HG03045 (cell line): ENCODE measurements around the gene RPP30.
A peak's percentile ranks its signal among the peaks of the same experiment; 100 is the strongest.
"Not testable (repeated sequence)": the region's sequence is repeated elsewhere in the genome, so short reads cannot be mapped to it uniquely, and the experiment has no call there.

Experiments used
- ATAC-seq: cut with Tn5 transposase; IDR thresholded peaks from one replicate; pipeline ENCODE4 v1.9.1; 2021; ENCODE audit warnings: mild to moderate bottlenecking, moderate library complexity; ENCODE audit not compliant: unreplicated experiment

The RPP30 gene

DNA sequence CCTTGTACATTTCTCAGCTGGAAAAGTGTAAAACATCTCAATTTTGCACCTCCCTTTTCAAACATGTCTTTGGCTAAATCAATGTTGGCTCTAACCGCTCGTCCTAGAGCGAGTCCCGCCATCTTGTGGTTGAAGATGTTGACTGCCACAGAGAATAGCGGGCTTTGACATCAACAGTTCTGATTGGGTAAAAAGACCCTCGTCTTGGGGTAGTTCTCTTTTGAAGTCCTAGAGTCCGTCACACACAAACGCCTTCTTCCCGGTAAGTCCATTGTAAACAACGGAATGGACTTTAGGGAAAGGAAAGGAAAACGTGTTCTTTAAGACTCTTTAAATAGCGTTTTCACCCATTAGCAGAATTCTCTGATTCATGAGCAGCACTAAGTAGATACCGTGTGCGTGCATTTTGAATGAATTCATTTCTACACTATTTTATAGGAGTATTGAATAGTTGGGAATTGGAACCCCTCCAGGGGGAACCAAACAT, 452 bp upstream of the RPP30 start:
- peak; percentile 59 for ATAC-seq

DNA sequence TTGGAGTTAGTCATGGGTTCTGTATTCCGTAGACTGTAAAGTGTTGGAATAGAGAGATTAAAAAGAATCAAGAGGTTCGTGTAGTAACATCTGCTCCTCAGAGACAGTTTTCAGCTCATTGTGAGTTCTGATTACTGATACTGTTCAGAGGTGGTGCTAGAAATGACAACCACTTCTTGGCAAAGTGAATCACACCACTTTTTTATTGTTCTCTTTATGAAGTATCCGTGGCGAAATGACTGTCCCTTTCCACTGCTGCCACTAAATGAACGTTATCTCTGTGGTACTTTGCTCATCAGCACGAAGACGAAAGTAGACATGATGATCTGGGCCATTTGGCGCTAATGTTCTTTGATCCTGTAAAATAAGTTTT, 860 bp downstream of the RPP30 start:
- peak; percentile 1 for ATAC-seq

DNA sequence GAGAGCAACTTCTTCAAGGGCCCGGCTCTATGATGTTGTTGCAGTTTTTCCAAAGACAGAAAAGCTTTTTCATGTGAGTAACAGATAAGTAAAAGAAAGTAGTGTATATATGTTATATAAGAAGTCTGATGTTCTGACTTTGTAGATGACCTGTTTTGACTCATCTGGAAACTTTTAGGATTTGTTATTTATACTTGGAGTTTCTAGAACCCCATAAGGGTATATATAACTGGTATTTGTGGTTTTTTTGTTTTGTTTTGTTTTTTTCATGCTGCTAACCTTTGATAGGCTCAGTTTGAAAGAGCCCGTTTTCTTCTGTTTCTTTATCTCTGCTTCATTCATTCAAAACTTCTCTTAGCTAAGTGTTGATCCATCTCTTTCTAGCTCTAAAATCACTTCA, 7.3 kb downstream of the RPP30 start:
- no peak for ATAC-seq

DNA sequence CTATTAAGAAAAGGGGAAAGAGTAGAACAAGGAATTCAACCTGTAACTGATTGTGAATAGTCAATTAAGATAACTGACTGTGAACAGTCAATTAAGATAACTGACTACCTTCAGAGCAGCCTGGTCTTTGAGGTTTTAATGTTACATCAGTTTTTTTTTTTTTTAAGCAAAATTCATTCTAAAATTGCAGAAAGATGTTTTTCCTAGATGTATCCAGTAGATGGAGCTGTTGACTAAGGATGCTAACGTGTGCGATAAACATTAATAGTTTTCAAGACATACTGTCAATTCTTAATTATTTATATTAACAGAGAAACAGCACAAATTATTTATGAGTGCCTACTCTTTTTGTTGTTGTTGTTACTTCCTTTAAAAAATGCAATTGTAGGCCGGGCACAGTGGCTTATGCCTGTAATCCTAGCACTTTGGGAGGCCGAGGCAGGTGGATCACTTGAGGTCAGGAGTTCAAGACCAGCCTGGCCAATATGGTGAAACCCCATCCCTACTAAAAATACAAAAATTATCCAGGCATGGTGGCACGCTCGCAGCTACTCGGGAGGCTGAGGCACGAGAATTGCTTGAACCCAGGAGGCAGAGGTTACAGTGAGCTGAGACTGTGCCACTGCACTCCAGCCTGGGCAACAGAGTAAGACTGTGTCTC, 8.4 kb downstream of the RPP30 start:
- not testable (repeated sequence) for ATAC-seq

DNA sequence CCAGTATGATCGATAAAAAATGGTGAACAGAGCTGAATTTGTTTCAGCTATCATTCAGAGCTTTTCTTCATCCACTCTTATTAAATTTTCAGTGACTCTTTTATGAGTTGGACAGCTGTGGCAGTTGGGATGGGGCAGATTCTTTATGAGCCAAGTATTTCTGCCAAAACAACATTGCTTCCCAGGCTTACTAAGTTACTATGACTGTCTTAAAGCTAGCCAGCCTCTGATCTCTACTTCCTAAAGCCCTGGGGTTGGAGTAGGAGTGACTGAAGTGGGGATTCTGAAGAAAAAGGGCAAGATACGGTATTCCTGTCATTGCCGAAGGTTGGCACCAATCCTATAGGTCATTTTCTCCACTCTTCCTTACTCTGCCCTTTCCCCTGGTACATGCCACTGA, 12.7 kb downstream of the RPP30 start:
- ATAC-seq = no peak

DNA sequence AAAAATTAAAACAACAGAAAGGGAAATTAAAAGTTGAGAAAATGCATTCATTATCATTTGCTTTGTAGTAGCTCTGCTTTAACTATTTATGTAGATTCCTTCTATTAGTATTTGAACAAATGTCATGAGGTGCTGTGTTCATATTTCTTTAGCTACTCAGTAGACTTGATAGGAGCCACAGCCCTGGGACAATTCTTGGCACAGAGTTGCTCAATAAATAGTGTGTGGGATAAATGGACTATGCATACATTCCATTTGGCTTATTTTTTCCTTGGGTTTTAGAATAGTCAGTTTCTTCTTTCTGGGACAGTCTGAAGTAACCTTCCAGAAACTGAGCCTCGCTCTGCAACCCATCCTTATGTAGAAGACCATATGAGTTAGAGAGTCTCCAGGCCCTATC, 13.4 kb downstream of the RPP30 start:
- ATAC-seq = no peak

DNA sequence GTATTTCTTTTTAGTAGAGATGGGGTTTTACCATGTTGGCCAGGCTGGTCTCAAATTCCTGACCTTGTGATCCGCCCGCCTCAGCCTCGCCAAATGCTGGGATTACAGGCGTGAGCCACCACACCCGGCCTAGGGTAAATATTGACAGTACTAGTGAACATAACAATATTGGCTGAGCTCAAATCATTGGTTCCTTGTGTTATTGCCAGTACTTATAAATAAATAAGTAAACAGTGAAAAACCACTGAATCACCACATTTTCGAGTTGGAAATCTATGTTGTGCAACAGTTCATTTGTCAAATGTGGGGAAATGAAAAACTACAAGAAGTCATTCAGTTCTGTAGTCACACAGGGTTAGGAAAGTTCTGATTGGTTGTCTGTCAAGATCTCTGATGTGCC, 15.8 kb downstream of the RPP30 start:
- no peak for ATAC-seq

DNA sequence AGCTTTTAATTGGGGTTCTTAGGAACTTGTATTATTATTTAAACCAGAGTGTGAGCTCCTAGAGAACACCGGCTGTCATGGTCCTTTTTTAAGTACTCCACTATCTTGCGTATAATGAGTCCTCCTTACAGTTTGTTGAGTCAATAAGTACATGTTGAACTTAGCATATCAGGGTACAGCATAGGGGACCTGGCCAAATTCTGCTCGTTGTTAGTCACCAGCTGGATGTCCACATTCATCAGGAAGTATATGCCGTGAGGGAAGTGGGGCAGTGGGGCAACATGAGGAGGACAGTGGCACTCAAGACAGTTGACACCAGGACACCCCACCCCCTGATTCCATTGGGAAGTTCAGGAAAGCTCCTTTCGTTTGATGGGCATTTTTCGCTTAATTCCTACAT, 16.6 kb downstream of the RPP30 start:
- no peak for ATAC-seq

DNA sequence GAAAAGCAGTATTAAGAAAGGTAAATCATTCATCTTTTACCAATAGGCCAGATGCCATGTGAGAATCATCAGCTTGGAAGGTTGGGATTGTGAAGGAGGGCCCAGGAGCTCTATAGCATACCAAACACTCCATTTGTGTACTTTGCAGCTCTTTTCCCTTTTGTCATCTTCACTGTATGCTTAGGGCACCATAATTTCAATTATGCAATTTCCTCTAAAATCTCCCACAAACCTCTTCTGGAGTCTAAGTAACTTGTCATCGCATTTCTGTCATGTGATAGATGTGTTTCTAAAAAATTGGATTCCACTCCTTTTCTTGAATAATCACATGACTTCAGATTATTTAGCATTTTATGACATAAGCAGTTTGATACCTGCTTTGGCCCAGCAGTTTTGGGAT, 17.9 kb downstream of the RPP30 start:
- ATAC-seq = no peak

DNA sequence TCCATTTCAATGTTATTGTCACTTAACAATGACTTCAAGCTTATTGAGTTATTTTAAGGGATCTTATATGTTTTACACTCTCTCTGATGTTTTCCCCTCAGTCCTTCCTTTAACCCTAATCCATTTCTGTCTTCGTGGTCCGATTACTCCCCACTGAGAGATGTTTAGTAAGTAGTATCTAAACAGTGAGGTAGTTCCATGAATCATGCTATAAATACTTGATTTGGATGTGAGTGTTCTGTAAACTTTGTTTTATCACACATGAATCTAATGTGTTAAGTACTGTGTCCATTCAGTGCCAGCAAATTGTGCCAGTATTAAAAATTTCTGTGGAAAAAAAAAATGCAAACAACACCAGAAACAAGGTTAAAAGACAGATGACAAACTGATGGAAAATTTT, 18.6 kb downstream of the RPP30 start:
- no peak for ATAC-seq

DNA sequence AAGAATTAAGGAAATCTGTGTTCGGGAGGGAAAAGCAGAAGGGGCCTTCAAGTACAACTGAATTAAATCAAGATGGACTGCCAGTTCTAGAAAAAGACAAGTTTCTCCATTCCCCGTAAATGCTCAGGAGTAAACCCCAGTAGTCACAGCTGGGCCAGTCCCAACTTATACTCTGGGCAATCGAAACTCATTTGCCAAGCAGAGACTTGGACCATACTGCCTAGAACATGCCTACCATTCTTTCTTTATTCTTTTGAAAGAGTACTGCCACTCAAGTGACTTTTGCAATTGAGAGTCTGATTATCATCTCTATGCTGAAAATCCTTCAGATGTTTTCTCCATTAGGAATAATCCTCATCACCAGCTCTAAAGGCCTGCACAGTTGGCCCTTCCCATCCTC, 21.4 kb downstream of the RPP30 start:
- no peak for ATAC-seq

DNA sequence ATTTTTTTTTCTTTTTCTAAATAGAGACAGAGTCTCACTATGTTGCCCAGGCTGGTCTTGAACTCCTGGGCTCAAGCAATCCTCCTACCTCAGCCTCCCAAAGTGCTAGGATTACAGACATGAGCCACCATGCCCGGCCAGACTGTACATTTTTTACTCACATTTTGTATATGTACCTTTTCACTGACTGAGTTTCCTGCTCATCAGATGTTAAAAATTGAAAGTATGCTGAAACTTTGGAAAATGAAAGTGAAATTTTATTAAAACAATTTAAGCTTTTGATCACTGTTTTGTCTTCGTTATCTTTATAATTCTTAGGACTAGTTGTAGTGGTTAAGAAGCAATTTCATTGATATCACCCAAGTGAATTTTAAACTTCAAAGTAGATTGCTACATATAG, 25.1 kb downstream of the RPP30 start:
- not testable (repeated sequence) for ATAC-seq

DNA sequence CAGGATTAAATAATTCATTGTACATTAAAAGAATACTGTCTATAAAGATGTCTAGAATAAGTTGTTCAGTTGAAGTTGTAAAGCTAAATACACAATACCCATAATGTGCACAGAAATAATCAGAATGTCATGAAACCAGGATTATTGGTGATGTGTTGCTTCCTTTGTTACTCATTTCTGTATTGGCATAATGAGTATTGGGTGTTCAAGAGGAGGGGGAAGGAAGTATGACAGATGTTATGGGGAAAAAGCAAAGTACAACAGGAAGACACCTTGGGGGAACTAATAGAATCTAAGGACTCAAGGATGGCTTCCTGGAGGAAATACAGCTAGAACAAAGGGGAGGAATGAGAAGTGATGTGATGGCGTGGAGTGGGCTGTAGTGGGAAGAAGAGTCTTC, 34.2 kb downstream of the RPP30 start:
- no peak for ATAC-seq

DNA sequence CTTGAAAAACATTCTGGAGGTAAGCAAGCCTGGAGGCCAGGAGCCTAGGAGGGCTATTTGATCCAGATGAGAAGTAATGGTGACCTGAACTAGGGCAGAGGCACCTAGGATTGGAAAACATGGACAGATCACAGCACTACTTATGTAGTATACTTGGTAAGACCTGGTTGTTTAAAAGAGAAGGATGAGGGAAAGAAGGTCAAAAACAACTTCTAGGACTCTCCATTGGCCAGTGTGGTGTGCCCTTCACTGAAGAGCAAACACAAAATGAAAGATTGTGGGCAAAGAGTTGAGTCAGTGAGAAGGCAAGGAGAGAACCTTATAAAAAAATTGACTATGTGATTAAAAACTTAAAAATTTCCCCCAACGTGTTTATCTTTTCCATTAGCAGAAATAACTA, 34.8 kb downstream of the RPP30 start:
- no peak for ATAC-seq

DNA sequence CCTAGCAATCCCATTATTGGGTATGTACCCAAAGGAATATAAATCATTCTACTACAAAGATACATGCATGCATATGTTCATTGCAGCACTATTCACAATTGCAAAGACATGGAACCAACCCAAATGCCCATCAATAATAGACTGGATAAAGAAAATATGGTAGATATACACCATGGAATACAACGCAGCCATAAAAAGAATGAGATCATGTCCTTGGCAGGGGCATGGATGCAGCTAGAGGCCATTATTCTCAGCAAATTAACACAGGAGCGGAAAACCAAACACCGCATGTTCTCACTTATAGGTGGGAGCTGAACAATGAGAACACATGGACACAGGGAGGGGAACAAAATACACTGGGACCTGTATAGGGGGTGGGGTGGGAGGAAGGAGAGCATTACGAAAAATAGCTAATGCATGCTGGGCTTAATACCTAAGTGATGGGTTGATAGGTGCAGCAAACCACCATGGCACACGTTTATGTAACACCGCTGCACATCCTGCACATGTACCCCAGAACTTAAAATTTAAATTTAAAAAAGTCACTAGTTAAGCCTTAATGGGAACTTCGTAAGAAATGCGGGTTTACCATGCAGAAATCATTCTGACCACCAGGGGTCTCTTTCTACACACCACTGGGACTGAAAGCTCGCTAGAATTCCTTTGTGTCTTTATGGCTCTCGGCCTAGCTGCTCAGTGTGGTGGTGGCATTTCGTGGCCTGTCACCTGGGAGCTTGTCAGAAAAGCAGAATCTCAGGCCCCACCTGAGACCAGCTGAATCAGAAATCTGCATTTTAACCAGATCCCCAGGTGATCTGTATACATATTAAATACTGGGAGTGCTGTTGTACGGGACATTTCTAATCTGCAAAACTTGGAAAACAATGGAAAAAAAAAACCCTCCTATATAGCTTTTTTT, 39.6 kb downstream of the RPP30 start:
- ATAC-seq = peak; percentile 73

DNA sequence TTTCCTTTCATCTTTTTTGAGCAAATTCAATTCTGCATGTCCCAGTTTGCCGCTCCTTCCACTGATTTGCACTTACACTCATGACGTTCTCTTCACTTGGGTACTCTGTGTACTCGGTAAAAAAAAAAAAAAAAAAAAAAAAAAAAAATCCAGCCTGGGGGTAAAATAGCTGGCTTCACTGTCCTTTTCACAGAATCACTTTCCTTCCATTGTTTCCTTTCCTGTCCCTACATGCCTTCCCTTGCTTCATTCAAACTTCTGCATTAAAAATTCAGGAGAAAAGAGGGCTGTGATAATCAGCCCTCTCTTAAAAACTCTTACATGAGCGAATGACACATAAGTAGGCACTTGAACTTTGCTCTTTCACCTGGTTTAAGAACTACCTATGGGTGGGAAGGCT, 40.4 kb downstream of the RPP30 start:
- no peak for ATAC-seq

DNA sequence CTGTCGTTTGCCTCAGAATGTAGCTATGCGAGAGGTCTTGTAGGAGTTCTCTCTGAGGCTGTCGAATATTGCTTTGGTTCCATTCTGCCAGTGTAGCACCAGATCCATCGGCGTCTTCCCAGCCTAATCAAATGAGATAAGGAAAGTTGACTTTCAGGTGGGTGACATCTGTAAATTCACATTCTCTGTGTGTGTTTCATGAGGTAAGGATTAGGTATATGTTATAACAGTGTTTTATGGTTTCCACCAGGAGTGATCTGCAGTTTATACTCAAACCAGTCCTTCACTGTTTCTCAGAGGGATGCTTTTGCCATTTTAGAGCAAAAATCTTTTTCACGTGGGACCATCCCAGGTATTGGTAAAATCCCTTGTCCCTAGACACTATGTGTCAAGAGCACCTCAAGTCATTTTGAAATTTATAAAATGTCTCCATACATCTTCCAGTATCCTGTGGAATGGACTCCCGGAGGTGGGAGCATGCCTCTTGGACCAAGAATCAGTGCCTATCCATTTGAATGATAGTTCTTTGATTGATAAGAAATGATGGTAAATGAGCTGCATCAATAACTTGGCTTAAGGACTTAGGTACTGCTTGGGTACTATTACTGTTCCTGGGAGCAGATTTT, 41.2 kb downstream of the RPP30 start:
- no peak for ATAC-seq

DNA sequence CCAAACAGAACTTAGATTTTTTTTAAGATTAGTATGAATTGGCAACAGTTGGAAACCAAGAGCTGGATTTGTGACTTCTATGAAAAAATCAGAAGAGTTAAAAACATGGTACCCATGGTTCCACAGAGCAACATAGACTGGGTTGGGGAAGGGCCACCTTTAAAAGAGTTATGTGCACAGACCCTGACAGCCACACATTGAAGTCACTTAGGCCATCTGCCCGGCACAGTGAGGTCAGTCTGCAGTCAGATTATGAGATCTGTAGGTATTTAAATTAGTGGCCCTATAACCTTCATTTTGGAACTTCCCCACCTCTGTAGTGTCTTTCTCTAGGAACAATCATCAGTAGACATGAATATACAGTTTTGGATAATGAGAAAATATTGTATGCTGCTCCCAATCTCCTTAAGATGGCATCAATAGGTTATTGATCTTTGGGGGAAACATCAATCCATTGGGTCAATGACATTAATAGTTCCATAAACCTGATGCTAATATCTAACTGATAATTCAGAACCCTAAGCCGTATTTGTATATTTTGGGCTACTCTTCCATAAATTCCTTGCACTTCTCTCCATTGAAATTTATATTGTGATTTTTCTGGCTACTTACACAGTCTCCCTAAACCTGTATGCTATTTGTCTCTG, 42.1 kb downstream of the RPP30 start:
- ATAC-seq = no peak

DNA sequence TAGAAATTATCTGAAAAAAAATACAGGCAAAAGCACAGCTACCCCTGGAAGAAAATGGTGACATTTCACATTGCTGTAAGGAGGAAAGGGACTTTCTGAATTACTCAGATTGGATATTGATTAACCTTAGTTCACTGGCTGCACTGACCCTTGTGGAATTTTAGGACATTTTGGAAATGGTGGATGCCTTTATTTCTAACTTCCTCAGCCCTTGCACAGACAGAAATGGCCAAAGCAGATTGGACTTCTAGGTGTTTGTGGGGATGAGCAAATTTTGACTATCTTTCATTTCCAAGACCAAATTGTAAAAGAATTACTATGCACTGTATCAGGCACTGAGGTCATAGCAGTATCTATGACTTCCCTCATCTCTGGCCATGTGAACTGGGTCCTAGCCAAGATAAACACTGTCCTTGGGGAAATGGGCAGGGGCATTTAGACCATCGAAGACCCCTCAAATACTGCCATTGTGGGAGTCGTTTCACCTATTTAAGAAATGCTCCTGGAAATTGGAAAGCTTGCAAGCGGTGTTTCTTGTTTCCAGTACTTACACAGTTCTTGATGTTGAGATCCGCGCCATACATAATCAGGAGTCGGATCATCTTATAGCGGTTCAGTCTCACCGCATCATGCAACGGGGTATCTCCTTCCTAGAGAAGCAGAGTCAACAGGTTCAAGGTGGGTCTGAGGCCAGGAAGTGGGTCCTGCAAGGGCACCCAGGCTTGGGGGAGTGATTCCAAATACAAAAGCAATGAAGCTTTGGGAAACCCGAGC, 43.4 kb downstream of the RPP30 start:
- no peak for ATAC-seq

DNA sequence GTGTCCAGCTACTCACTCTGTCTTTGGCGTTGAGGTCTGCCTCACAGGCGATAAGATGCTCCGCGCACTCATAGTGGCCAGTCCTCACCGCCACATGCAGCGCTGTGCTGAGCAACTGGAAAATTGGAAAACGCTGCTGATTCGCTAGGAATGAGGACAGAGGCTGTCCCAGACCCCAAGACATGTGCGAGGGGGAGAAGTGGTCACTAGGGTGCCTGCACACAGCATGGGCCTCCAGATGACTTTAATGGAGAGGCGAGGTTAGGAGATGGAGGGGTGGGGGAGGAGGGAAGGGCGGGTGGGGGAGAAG, 43.9 kb downstream of the RPP30 start:
- no peak for ATAC-seq
